Sigmoid colon (tissue), 4 donors: ENCODE measurements around the gene KIFC1.

Experiments used
- CTCF ChIP-seq, 4 experiments: fragments of 450-650 bp in 3 of 4; fragments of 200-600 bp in 1 of 4; IDR thresholded peaks; one replicate each; pipeline ENCODE4 v1.5.1; 2016 to 2019; ENCODE audit warnings: antibody characterized with exemption in 4 of 4, mild to moderate bottlenecking in 3 of 4, moderate library complexity in 2 of 4
- EP300 ChIP-seq, 4 donors: sonication (generic); formaldehyde crosslinking; IDR thresholded peaks; one replicate each; pipeline ENCODE4 v1.6.1; 2017; ENCODE audit warnings: antibody characterized with exemption in 4 of 4
- POLR2A ChIP-seq, 2 donors: fragments of 450-650 bp; IDR thresholded peaks; one replicate each; pipeline ENCODE4 v1.6.1; 2016; ENCODE audit warnings: antibody characterized with exemption in 2 of 2, mild to moderate bottlenecking in 2 of 2, moderate library complexity in 2 of 2
- POLR2AphosphoS5 ChIP-seq, 4 donors: sonication (generic); formaldehyde crosslinking; IDR thresholded peaks; one replicate each; pipeline ENCODE4 v1.6.1; 2017; ENCODE audit warnings: antibody characterized with exemption in 4 of 4

GRCh38 chr6:33343953-33344611 is 47.5 kb upstream of the KIFC1 start:
- no peak for TF ChIP-seq EP300 (IDR thresholded peaks at IDR 0.05)
- no peak for TF ChIP-seq POLR2A (IDR thresholded peaks at IDR 0.05)
- no peak for TF ChIP-seq POLR2AphosphoS5 (IDR thresholded peaks at IDR 0.05)
- no peak for TF ChIP-seq CTCF (IDR thresholded peaks at IDR 0.05)
